ENCODE measurements around the gene CD82. TPM values are rescaled to one million over a fixed set of nuclear protein-coding genes. Genes with fewer than 3 reads are reported as not detected.

CD82 gene
- total and polyA plus RNA-seq, 9 donors: 6.9 to 74.9 (median 29.5) TPM

DNA sequence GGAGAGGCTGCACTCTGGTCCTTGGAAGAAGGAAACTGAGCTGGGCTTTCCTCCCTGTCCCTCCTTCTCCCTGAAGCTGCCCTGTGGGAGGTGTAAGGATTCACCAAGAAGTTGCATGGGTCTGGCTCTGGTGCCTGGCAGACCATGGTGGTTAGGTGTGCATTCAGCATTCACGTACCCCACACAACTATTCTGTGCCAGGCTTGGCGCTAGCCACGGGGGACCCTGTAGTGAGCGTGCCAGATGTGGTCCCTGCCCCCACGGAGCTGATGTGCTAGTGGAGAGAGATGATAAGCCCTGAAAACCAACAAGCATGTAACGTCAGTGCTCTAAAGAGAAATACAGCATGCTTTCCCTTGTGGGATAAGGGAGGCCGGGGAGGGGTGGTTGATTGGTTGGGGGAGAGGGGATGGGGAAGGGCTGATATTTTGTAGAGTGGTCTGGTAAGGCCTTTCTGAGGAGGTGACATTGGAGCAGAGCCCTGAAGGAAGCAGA is 48.9 kb downstream of the CD82 start:
- TF ChIP-seq, protein P1, sequence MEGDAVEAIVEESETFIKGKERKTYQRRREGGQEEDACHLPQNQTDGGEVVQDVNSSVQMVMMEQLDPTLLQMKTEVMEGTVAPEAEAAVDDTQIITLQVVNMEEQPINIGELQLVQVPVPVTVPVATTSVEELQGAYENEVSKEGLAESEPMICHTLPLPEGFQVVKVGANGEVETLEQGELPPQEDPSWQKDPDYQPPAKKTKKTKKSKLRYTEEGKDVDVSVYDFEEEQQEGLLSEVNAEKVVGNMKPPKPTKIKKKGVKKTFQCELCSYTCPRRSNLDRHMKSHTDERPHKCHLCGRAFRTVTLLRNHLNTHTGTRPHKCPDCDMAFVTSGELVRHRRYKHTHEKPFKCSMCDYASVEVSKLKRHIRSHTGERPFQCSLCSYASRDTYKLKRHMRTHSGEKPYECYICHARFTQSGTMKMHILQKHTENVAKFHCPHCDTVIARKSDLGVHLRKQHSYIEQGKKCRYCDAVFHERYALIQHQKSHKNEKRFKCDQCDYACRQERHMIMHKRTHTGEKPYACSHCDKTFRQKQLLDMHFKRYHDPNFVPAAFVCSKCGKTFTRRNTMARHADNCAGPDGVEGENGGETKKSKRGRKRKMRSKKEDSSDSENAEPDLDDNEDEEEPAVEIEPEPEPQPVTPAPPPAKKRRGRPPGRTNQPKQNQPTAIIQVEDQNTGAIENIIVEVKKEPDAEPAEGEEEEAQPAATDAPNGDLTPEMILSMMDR (IDR thresholded peaks at IDR 0.05): no peak
- TF ChIP-seq POLR2A (IDR thresholded peaks at IDR 0.05) (no peak), EP300 (IDR thresholded peaks at IDR 0.05) (no peak)
- H3K27ac ChIP-seq: no peak overlapping the region
- 62 to 82% (median 81%) methylated on average over 7 of the region's 7 CpGs for WGBS, 3 donors
- H3K4me1 ChIP-seq (ENCODE audit: insufficient read depth): no peaks in the 10 kb centered on the region
- H3K9me3 ChIP-seq: no peaks in the 10 kb centered on the region
- H3K4me3 ChIP-seq: no peak overlapping the region
- DNase-seq: no peak
- no peaks in the 10 kb centered on the region for H3K36me3 ChIP-seq
- intact Hi-C loops (cut with DNase I): loop anchor here in 2 of 4 donors (2.0 to 10.0 kb wide), 2 partner anchors 54 to 510 kb away; no protein-coding TSS in a partner anchor
- no peaks in the 10 kb centered on the region for H3K27me3 ChIP-seq

DNA sequence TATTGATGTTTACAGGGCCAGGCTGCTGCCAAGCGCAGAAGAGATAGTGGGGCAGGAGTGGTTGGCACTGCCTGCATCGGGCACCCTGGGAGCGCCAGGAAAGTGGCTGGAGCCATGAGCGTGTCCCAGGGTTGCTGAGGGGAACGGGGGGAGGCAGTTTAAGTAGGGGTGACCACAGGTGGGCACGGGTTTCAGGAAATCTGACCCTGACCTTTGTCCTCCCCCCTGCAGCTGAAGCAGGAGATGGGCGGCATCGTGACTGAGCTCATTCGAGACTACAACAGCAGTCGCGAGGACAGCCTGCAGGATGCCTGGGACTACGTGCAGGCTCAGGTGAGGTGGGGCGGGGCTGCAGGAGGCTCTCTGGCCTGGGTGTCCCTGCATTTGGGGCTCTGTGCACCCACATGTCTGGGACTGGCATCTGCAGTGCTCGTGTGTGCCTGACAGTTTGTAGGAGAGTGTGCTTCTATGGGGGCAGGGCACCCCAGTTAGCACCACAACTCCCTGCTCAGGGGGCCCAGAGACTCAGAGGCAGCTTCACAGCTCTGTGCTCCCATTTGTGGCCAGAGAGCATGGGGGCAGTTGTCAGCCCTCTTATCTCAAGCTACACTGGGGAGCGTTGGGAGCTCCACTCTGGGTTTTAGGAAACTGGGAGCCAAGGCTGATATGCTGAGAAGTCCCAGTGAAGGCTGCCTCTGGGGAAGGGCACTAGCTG is 49.7 kb downstream of the CD82 start:
- whole genome bisulfite sequencing, 3 donors: 79 to 86% (median 83%) methylated on average over 15 of the region's 15 CpGs
- Histone ChIP-seq H3K27ac (no peak overlapping the region), H3K4me1 (ENCODE audit: insufficient read depth) (no peaks in the 10 kb centered on the region), H3K4me3 (no peak overlapping the region), H3K27me3 (no peaks in the 10 kb centered on the region), H3K36me3 (no peaks in the 10 kb centered on the region), H3K9me3 (no peaks in the 10 kb centered on the region)
- intact Hi-C loops (cut with DNase I): loop anchor here in 2 of 4 donors (2.0 to 10.0 kb wide), 2 partner anchors 54 to 510 kb away; no protein-coding TSS in a partner anchor
- DNase-seq: peak in 1 of 5 donors; percentile 9
- TF ChIP-seq, protein P1 (IDR thresholded peaks at IDR 0.05): no peak
- no peak for TF ChIP-seq EP300 (IDR thresholded peaks at IDR 0.05)
- TF ChIP-seq POLR2A (IDR thresholded peaks at IDR 0.05): no peak

DNA sequence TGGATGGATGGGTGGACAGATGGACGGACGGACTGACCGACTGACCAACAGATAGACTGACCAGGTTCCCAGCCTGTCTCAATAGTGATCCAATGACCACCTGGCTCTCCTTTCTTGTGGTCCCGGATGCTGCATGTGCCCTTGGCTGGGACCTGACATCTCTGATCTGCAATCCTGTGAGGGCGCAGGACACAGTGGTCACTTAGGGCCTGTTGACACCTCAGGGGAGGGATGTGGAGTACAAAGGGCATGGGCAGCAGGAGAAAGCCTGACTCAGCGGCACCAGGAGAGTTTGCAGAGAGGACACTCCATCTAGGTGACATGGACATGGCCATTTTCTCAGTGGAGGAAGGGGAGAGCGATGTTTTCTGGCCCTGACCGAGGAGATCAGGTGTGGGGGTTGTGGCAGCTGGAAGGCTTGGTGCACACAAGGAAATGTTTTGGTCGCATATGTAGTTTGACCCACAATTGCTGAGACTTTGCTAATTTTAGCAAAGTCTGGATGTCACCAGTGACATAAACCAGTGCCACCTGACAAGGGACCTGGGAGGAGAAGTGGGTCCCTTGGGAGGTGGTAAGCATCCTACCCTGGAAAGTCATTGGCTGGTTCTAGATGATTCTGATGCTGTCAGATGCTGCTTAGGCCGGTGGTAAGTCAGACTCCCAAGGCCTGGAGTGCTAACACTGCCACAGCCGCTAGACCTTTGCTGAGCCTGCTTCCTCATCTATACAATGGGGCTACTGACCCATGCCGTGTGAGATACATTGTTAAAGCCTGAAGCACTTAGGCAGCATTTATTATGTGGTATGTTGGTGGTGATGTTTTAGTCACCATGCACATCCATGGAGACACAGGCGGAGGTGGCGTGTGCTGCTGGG is 50.7 kb downstream of the CD82 start:
- TF ChIP-seq, protein P1 (IDR thresholded peaks at IDR 0.05): no peak
- no peak for TF ChIP-seq EP300 (IDR thresholded peaks at IDR 0.05)
- no peak for TF ChIP-seq POLR2A (IDR thresholded peaks at IDR 0.05)
- 90 to 93% (median 92%) methylated on average over 14 of the region's 14 CpGs for WGBS, 3 donors

More for the DNA sequence above, 50.7 kb downstream of the CD82 start:
- Histone ChIP-seq H3K36me3 (no peaks in the 10 kb centered on the region), H3K27ac (no peak overlapping the region), H3K4me1 (ENCODE audit: insufficient read depth) (no peaks in the 10 kb centered on the region), H3K27me3 (no peaks in the 10 kb centered on the region), H3K9me3 (no peaks in the 10 kb centered on the region), H3K4me3 (no peak overlapping the region)
- intact Hi-C loops (cut with DNase I): loop anchor here (2.0 to 10.0 kb wide), 3 partner anchors 55 to 511 kb away; no protein-coding TSS in a partner anchor
- peak in 2 of 5 donors; percentile 10 to 25 for DNase-seq
